Femur (tissue), 1 donor: ENCODE data around the gene PLXDC2.
"Not testable (repeated sequence)": the region's sequence is repeated elsewhere in the genome, so short reads cannot be mapped to it uniquely, and the experiment has no call there.

Experiments used
- DNase-seq: peaks from one replicate; pipeline ENCODE4 v3.0.0-alpha.2; 2017

PLXDC2 gene

GRCh38 chr10:19987931-19988330 is 171.7 kb downstream of the PLXDC2 start:
- DNase-seq: no peak

DNA sequence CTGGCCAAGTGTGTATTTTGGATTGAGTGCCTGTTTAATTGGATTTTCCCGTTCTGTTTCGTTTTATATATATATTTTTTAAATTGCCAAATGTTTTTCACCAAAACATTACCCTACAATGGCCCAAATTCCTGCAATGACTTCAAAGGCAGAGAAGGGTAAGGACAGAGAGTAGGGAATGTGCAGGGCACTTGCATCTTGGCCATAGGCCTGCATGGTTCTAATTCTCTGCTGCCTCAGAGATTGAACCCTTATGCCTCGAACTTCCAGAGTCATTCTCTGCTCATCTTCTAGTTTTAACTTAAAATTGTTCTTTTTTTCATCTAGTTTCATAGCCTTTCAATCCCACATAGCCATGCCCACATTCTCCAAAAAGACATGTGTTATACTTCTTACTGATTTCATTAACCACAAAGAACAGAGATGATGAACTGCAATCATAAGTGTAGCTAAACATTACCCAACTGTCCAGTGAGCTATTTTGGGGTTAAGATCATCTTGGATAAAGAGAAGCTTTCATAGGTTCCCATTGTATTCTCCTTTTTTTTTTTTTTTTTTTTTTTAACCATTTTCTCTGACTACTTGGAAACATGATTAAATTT is 177.6 kb downstream of the PLXDC2 start:
- no peak for DNase-seq

DNA sequence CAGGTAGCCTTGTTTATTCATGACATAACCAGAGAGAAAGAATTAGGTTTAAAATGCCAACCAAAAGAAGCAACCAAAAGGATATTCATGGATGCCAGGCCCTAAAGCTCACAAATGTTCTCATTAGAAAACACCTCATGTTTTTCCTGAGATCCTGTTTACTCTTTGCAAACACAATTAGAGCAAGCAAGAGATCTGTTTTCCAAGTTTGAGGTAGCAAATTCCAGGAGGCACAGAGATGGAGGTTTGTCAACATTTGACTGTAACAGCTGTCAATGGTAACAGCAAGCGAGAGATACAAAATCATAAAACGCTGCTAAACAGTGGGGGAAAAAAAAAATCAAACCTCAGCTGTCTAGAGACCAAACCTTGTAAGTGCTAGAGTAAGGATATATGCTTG is 182.2 kb downstream of the PLXDC2 start:
- DNase-seq: no peak

DNA sequence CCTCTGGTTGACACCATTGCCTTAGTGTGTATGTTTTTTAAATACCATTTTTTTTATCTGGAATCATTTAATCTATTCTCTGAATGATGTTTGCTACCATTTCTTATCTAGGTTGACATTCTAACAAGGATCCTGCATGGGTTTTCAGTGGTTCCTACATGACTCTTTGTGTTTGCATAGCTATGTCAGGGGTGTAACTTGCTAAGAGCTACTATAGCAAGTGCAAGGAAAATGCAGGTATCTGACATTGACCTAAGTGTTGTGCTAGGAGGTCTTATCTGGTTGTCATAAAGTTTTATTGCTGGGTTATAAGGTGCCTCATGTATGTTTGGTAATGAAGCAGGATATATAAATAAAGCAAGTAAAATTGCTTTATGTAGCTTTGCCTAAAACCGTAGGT is 183.2 kb downstream of the PLXDC2 start:
- no peak for DNase-seq

DNA sequence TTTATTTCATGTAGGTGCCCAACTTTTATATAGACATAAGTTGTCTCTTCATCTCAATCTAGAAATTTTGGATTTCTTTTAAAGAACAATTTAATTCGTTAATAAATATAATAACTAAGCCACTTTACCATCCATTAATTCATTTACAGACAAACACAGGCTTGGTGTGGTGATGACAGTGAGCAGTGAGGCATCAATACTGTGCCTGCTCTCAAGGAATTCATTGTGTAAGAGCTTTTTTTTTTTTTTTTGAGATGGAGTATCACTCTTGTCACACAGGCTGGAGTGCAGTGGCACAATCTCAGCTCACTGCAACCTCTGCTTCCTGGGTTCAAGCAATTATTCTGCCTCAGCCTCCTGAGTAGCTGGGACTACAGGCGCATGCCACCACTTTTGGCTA is 185.8 kb downstream of the PLXDC2 start:
- not testable (repeated sequence) for DNase-seq

GRCh38 chr10:20002657-20003056 is 186.4 kb downstream of the PLXDC2 start:
- no peak for DNase-seq

DNA sequence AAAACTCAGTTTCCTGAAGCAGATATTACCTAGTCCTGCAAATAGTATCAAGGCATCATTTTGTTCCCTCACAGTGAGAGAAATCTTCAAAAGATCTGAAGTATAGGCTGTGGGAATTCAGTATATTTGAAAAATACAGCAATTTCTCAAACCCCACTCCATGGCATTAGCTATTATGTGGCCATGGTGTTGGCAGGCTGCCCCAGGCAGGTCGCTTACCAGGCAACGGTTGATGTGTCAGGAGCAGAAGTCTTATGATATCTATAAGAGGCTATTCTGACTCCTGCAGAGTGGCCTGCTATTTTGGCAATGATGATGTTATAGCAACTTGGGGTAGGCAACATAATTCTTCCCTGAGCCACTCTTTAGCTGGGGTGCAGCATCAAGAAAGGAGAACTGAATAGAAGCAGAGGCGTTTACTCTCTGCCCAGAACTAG is 187.9 kb downstream of the PLXDC2 start:
- DNase-seq: peak; percentile 47

- no peak for DNase-seq
These were observed 189.4 kb downstream of the PLXDC2 start for GRCh38 chr10:20005638-20006037.

GRCh38 chr10:20006169-20006870 is 190.1 kb downstream of the PLXDC2 start:
- DNase-seq: no peak

DNA sequence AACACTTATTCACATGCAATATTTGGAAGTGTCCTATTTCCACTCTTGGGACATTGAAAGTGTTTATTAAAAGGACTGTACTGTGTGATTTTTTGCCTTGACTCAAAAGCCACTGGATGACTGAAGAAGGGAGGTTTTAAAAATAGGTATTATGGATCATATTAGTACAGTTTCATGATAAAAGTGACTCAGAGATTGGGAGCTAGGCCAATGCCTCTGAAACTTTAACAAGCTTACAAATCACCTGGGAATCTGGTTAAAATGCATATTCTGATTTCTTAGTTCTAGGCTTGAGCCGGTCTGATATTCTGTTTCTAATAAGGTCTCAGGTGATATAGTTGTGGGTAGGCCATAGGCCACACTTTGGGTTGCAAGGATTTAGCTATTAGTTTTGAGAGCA is 191.2 kb downstream of the PLXDC2 start:
- no peak for DNase-seq

- no peak for DNase-seq
These were observed 197.9 kb downstream of the PLXDC2 start for GRCh38 chr10:20013991-20014750.

- DNase-seq: no peak
These were observed 201.7 kb downstream of the PLXDC2 start for GRCh38 chr10:20017961-20018360.

DNA sequence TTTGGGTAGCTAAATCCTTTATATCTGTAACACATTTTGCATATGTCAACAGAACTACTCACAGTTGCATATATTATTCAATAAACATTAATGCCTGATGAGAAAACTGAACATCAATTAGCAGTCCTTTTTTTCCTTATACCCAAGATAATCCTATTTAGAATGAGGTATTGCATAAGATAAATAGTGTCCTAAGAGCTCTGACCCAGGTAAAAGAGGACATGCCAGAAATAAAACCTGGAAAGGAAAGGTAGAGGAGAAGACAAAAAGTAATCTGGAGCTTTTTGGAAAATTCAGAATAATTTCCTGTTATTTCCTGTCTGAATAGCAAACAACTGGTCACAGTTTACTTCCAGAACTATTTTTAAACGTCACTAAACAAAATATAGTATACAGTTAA is 204.4 kb downstream of the PLXDC2 start:
- DNase-seq: no peak

- no peak for DNase-seq
These were observed 213.3 kb downstream of the PLXDC2 start for GRCh38 chr10:20029523-20029922.

DNA sequence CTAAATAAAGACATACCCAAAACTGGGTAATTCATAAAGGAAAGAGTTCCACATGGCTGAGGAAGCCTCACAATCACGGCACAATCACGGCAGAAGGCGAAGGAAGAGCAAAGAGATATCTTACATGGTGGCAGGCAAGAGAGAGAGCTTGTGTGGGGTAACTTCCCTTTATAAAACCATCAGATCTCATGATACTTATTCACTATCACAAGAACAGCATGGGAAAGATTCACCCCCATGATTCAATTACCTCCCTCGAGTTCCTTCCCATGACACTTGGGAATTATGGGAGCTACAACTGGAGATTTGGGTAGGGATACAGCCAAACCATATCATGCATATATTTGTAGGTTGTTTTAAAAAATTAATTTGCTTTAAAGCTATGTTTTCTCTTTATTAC is 217.2 kb downstream of the PLXDC2 start:
- no peak for DNase-seq

GRCh38 chr10:20034732-20035131 is 218.5 kb downstream of the PLXDC2 start:
- no peak for DNase-seq

DNA sequence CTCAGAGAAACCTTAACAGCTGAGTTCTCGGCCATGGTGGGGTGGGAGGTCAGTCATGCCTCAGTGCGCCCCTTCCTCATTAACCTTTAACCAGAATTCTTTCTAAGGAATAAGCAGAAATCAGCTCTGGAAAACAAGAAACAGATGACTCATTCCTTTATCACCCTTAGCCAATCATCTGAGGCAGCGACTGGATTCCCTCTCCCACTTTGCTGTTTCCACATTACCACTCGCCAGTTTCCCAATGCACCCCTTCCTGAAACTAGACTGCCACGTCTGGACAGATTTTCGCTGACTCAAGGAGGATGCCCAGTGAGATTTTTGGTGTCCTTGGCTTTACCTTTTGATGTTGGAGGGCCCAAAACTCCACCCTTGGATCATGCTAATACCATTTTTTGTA is 223.8 kb downstream of the PLXDC2 start:
- no peak for DNase-seq

GRCh38 chr10:20041931-20042330 is 225.7 kb downstream of the PLXDC2 start:
- no peak for DNase-seq

DNA sequence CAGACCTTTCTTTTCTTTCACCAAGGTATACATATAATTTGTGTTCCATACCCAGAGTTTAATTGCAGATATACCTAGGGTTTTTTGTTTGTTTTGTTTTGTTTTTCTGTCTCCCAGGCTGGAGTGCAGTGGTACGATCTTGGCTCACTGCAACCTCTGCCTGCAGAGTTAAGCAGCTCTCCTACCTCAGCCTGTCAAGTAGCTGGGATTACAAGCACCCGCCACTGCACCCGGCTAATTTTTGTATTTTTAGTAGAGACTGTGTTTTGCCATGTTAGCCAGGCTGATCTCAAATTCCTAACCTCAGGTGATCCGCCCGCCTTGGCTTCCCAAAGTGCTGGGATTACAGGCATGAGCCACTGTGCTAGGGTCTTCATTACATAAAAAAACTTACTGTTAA is 228.9 kb downstream of the PLXDC2 start:
- DNase-seq: not testable (repeated sequence)

DNA sequence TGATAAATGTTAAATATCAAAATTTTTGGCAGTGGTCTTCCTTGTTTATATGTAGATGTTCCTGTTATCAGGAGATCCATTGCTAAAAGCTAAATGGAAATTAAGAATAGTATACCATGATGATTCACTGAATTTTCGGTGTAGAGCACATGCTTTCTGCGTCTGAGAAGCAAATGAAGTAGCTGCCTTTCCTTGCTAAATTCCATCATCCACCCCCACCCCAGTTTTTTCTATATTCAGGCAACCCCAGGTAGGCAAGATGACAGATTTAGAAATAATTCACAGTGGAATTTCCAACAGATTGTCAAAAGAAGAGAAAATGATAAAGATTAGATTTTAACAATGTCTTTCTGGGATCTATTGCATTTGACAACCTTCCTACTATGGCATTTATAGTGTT is 231.9 kb downstream of the PLXDC2 start:
- no peak for DNase-seq

- no peak for DNase-seq
These were observed 241.9 kb downstream of the PLXDC2 start for GRCh38 chr10:20058135-20058534.

- DNase-seq: no peak
These were observed 243.0 kb downstream of the PLXDC2 start for GRCh38 chr10:20059084-20059835.

DNA sequence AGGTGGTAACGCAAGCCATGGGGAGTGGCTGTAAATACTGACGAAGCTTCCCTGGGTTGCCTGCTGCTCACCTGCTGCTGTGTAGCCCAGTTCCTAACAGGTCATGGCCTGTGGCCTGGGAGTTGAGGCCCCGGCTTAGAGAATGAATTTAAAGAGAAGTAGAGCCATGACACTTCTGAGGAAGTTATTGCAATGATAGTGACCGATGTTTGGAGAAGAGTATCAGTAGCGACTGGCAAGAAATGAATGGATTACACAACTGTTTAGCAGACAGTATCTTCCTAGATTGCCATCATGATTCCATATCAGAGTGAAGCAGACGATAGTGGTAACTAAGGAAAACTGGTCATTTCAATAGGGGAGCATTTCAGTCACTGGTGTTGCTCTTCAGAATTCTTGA is 249.6 kb downstream of the PLXDC2 start:
- no peak for DNase-seq
